ENCODE measurements around the gene ATPAF1.

DNA sequence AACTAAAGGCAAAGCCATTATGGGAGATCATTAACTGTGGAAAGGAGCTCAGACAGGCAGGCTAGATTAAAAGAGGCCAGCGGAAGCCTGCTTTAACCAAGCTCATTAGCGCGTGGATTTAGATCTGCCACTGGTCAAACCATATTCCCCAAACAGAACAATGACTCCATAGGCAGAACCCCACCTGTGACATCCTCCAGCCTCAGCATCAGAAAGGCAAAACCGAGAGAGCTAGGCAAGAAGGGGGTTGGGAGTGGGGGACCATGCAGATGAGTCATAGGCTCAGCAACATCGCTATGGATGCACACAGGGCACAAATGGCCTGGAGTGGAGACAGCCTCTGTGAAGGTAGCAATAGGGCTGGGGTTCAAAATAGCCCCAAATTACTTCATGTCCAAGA is 84.7 kb downstream of the ATPAF1 start:
- TF ChIP-seq, protein P1, sequence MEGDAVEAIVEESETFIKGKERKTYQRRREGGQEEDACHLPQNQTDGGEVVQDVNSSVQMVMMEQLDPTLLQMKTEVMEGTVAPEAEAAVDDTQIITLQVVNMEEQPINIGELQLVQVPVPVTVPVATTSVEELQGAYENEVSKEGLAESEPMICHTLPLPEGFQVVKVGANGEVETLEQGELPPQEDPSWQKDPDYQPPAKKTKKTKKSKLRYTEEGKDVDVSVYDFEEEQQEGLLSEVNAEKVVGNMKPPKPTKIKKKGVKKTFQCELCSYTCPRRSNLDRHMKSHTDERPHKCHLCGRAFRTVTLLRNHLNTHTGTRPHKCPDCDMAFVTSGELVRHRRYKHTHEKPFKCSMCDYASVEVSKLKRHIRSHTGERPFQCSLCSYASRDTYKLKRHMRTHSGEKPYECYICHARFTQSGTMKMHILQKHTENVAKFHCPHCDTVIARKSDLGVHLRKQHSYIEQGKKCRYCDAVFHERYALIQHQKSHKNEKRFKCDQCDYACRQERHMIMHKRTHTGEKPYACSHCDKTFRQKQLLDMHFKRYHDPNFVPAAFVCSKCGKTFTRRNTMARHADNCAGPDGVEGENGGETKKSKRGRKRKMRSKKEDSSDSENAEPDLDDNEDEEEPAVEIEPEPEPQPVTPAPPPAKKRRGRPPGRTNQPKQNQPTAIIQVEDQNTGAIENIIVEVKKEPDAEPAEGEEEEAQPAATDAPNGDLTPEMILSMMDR (IDR thresholded peaks at IDR 0.05), result no peak
- TF ChIP-seq POLR2AphosphoS5 (IDR thresholded peaks at IDR 0.05), result no peak
- no peak for TF ChIP-seq POLR2A (IDR thresholded peaks at IDR 0.05)

Data from prostate gland (tissue), 2 donors.